MM.1S (cell line): ENCODE data around the gene ZNF41.

Source experiments
- CTCF ChIP-seq: fragments of 300-600 bp; sonication (generic); IDR thresholded peaks from 2 replicates; pipeline ENCODE4 v1.5.1; 2016; ENCODE audit warnings: antibody characterized with exemption, low read length, mixed read lengths
- EZH2 ChIP-seq: fragments of 300-600 bp; sonication (generic); optimal IDR thresholded peaks from 2 replicates; pipeline ENCODE3; 2017; ENCODE audit warnings: low read depth, mild to moderate bottlenecking, antibody characterized with exemption, low read length, mixed read lengths

DNA sequence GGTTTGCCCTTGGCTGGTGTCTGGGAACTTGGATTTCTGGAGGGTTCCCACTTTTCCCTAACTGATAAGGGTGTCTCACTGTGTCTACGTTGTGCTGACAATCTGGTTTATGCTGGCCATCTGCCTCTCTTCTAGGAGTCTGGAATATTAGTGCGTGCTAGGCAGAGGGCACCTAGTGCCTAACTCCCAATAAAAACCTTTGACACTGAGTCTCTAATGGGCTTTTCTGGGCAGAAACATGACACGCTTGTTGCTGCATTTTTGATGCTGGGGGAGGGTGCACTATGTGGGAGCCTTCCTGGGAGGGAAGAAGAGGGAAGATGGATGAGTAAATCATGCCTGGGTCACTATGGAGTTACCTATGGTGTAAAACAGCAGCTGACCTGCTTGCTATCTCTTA, 16.3 kb upstream of the ZNF41 start:
- no peak for TF ChIP-seq CTCF
- no peak for TF ChIP-seq EZH2
